Hematopoietic multipotent progenitor cell treated with erythropoietin and hydrocortisone succinate and interleukin-3 and kit ligand, for 4 days (in vitro differentiated cells): ENCODE results near the gene AKR1B1.

Source experiments
- DNase-seq: peaks from one replicate; pipeline ENCODE4 v3.0.0-alpha.2; 2015

AKR1B1 gene

DNA sequence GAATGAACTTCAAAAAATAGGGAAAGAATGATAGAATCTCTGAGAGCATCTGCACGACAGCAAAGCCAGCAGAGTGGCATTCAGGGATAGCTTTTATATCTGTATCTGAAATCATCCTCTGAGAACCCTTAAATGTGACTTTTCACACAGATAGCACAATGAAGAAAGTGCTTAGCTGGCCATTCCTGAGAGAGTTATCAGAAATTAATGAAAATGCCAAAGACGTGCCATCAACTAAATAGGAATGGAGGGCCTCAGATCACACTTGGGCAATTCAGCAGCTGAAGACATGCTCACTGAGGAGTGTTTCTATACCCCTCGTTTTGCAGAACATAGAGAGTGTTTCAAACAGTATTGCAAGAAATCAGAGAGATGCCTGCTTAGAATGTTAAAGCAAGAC, 51.6 kb downstream of the AKR1B1 start:
- DNase-seq, result no peak

DNA sequence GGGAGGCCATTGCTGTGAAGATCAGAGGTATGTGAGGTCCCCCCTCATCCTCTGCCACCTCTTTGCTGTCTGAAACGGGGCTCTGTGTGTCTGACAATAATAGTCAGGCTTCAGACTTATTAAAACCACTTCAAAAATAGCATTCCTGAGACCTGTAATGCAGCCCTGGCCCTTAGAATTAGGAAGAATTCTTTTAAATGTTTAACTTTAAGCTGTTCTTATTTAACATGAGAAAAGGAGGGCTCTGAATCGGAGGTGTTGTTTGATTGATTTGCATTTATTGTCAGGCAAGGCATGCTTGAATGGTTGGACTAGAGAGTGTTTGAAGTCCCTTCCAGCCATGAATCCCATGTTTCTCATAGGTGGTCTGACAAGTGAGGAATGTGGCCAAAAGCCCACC, 52.5 kb downstream of the AKR1B1 start:
- no peak for DNase-seq

DNA sequence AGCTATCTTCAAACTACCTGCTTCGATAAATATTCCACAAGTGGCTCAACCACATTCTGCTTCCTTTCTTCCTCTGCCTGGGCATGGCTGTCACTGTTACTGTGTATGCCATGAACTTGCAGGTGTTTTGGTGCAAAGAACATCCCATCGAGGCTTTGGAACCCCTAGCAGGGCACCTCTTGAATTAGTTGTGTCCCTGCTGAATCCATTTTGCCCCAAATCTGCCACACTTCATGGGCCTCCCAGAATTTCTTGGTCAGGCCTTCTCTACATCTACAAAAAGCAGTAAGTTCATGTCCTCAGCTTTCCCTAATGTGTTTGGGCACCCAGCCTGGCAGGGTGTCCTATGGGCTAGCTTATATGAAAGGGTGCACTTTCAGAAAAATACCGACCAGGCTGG, 53.6 kb downstream of the AKR1B1 start:
- DNase-seq, result no peak

DNA sequence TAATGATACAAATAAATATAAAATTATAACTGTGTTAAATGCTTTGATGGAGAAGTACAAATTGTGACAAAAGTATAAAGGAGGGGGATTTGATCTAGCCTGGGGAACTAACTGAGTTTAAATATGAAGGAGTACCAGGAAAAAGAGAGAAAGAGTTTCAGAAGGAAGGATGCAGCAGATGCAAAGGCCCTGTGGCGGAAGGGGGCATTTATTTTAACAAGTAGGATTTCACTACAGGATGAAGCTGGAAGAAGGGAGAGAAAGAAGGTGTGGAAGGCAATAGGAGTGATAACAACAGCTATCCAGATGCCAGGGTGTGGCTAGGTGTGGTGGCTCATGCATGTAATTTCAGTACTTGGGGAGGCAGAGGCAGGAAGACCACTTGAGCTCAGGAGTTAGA, 55.8 kb downstream of the AKR1B1 start:
- no peak for DNase-seq

DNA sequence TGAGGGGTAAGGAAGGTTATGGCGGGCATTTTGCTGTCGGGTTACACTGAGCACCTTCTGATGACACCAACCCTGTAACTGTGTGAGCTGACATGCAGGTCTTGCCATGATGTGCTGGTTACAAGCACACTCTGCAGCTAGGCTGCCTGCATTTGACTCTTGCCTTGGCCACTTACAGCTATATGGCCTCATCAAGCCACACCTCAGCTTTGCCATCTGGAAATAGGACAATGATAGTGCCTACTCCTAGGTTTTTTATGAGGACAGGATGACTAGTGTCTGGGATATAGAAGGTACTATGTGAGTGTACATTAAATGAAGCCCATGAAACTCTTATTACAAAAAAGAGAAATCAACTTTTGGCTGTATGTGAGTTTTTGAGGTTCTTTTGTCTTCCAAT, 58.0 kb downstream of the AKR1B1 start:
- DNase-seq, result no peak

DNA sequence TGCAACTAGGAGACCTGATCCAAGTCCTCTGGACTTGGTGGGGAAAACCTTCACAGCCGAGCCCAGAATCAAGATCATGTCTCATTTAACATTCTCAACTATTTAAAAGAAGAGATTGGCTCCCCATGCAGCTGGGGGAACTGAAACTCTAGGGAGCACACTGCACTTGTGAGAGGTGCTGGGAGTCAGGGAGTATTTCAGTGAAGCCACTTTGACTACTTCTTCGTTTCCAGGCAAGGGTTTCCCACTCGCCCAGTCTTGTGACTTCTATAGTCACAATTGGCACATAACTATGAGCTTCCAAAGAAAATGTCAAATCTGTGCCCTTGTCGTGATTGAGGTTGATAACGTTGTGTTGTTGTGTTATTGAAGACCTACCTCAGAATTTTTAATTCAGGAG, 62.9 kb downstream of the AKR1B1 start:
- DNase-seq, result no peak

DNA sequence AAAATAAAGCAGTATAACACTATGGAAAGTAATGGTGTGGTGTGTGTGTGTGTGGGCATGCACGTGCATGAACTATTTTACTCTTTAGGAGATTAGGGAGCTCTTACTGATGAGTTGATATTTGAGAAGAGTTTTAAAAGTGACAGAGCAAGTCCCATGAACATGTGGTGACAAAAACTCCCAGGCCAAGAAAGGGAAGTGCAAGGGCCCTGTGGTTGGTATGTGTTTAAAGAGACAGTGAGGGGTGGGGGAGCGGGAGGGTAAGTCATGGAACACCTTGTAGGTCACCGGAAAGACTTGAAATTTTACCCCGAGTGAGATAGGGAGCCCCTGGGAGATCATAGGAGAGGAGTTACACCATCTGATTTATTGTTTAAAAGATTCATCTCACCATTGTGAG, 63.3 kb downstream of the AKR1B1 start:
- DNase-seq, result peak; percentile 2

DNA sequence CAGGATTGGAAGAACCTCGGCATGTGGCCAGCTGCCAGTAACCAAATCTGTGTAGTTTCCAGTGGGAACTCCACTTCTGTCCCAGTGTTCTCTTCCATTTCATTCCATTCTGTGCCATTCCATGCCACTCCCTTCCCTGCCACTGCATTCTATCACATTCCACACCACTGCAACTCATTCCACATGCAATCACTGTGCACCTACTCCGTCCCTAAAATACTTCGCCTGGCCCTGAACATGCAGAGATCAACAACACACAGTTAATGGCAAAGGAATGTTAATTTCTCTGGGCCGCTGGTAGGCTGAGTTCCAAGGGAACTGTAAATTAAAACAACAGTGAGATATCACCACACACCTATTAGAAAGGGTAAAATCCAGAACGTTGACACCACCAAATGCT, 64.8 kb downstream of the AKR1B1 start:
- DNase-seq, result no peak
